Uterus (tissue), 2 donors: ENCODE results near the gene ZCWPW2.

Source experiments
- CTCF ChIP-seq, 4 experiments: fragments of 200-600 bp in 2 of 4; fragments of 450-650 bp in 2 of 4; sonication (generic) in 2 of 4; IDR thresholded peaks; one replicate each; pipeline ENCODE4 v1.5.1; 2016 to 2019; ENCODE audit warnings: antibody characterized with exemption in 4 of 4, mild to moderate bottlenecking in 2 of 4, moderate library complexity in 1 of 4
- POLR2A ChIP-seq, 2 donors: fragments of 450-650 bp; IDR thresholded peaks; one replicate each; pipeline ENCODE4 v1.6.1; 2016; ENCODE audit warnings: antibody characterized with exemption in 2 of 2, mild to moderate bottlenecking in 1 of 2, moderate library complexity in 1 of 2

- TF ChIP-seq CTCF (IDR thresholded peaks at IDR 0.05) (no peak), POLR2A (IDR thresholded peaks at IDR 0.05) (no peak)
These were observed 195.7 kb downstream of the ZCWPW2 start for GRCh38 chr3:28544236-28544635.
